GM10266 (cell line): Measurements from ENCODE around the gene TPST1.

Source experiments
- DNase-seq: peaks from one replicate; pipeline ENCODE4 v3.0.0; 2012; ENCODE audit errors: extremely low spot score
- TF ChIP-seq, protein P1 (sequence below): IDR thresholded peaks from 2 replicates; pipeline ENCODE4 v1.5.1; 2012; ENCODE audit warnings: mild to moderate bottlenecking, low read depth; ENCODE audit not compliant: control insufficient read depth, insufficient read depth; ENCODE audit errors: missing control alignments

TPST1 gene

DNA sequence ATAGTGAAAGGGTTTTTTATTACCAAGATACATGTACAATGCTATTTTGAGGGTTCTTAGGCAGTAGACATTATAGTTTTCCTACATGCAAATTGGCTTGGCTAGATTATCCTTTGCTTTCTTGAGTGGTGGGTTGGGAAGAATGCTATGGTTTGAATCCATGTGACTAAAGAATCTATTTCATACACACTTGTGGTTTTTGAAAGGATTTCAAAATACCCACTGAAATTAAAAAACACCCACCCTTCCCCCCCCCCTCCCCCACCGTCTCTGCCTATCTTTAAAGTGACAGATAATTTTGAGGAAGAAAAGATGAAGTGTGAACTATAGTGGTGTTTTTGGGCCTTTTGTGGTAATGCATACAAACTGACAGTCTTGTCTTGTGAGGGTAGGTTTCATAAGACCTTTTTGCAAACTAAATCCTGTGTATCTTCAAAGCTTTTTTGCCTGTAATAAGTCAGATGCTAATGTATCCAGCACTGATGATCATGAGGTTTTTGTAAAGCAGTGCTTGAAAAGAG, 90.9 kb downstream of the TPST1 start:
- TF ChIP-seq, protein P1, sequence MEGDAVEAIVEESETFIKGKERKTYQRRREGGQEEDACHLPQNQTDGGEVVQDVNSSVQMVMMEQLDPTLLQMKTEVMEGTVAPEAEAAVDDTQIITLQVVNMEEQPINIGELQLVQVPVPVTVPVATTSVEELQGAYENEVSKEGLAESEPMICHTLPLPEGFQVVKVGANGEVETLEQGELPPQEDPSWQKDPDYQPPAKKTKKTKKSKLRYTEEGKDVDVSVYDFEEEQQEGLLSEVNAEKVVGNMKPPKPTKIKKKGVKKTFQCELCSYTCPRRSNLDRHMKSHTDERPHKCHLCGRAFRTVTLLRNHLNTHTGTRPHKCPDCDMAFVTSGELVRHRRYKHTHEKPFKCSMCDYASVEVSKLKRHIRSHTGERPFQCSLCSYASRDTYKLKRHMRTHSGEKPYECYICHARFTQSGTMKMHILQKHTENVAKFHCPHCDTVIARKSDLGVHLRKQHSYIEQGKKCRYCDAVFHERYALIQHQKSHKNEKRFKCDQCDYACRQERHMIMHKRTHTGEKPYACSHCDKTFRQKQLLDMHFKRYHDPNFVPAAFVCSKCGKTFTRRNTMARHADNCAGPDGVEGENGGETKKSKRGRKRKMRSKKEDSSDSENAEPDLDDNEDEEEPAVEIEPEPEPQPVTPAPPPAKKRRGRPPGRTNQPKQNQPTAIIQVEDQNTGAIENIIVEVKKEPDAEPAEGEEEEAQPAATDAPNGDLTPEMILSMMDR: no peak
- DNase-seq: no peak

DNA sequence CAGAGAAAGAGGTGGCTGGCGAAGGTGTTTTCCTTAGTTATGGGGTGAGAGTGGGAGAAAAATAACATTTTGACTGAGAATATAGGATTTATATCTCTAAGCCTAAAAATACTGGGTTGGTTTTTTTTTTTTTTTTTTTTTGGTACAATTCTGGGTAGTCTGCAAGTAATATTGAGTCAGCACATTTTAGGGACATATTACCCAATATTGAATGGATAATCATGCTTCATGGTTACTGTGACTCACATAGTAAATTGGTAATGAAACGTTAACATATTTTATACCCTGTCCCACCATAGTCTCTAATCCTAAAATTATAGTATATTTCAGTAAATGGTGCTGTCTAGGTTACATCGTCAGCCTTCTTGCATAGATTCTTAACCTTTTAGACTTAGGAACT, 91.4 kb downstream of the TPST1 start:
- TF ChIP-seq, protein P1: no peak
- DNase-seq: no peak

DNA sequence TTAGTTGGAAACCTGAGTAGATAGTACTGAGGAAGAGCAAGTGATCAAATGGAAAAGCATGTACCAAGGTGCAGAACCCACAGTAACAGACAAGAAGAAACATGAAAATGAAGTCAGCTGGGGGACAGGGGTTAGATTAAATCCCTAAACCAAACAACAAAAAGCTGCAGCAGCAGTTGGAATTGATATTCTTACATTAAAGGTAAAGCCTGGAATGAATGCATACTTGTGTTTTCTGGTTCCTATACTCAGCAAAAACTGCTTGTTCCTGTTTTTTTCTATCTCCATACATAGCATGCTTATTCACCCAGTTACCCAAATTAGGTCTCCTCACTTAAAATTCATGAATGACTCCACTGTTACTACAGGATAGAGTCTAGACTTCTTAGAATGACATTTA, 92.4 kb downstream of the TPST1 start:
- TF ChIP-seq, protein P1: no peak
- no peak for DNase-seq

DNA sequence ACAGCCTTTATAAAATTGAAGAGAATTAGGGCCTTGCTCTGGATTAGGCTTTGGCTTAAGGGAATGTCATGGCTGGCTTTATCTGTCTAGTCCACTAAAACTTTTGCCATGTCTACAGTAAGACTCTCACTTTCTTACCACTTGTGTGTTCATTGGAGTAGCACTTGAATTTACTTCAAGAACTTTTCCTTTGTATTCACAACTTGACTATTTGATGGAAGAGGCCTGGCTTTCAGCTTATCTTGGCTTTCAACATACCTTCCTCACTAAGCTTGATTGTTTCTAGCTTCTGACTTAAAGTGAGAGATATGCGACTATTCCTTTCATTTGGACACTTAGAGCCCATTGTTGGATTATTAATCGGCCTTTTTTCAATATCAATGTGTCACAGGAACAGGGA, 96.1 kb downstream of the TPST1 start:
- TF ChIP-seq, protein P1: no peak
- no peak for DNase-seq

DNA sequence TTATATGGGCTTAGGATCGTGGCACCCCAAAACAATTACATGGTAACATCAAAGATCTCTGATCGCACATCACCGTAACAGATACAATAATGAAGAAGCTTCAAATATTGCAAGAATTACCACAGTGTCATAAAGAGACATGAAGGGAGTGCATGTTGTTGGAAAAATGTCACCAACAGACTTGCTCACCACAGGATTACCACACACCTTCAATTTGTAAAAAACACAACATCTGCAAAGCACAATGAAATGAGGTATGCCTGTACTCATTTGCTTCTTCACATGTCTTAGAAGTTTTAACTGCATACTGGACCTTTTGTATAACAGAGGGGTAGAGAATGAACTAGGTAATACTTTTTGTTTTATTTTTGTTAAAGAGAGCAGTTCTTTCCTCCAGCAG, 96.6 kb downstream of the TPST1 start:
- no peak for DNase-seq
- TF ChIP-seq, protein P1: no peak

DNA sequence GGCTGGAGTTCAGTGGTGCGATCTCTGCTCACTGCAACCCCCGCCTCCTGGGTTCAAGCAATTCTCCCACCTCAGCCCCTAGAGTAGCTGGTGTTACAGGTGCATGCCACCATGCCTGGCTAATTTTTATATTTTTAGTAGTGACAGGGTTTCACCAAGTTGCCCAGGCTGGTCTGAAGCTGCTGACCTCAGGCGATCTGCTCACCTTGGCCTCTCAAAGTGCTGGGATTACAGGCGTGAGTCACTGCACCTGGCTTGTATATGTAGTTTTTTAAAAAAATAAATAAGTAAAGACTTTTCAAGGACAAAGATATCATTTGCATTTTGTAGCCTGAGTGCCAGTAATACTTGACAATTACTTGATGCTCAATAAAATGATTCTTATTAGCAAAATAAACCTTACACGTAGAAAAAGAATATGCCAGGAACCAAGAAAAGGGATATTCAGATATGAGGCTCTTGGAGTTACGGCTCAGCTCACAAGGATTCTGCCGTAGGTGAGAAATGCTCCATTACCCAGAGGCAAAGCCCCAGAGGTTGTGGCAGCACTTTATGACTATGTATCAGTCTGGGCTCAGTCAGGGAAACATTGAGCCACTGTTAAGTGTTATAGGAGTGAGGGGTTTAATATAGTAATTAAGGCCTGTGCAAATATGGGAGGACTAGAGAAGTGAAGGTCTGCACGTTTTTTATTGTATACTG, 98.5 kb downstream of the TPST1 start:
- DNase-seq: no peak
- TF ChIP-seq, protein P1: no peak

DNA sequence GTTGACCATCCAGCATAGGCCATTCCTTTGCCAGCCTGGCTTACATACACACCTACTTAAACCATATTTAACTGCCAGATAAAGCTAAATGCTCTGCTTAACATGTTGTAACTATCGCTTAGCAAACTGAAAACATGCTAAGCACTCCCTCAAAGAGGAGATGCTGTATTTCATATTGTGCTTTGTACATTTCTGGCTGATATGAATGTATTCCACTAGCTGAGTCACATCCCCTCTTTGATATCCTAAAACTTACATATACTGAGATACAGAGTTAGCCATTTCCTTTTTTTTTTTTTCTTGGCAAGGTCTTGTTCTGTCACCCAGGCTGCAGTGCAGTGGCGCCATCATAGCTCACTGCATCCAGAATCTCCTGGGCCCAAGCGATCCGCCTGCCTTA, 99.4 kb downstream of the TPST1 start:
- TF ChIP-seq, protein P1: no peak
- no peak for DNase-seq
